Neural cell (in vitro differentiated cells): ENCODE data around the gene DDX5.

Experiments
- EZH2 ChIP-seq: fragments of 200-600, 300-800 bp; shearing (Covaris generic), sonication (generic); IDR thresholded peaks from 2 replicates; pipeline ENCODE4 v1.6.1; 2014; ENCODE audit warnings: antibody characterized with exemption, low read length, borderline replicate concordance, mild to moderate bottlenecking; ENCODE audit not compliant: insufficient read depth, poor library complexity, severe bottlenecking
- POLR2AphosphoS5 ChIP-seq: IDR thresholded peaks from 2 replicates; pipeline ENCODE4 v1.6.1; 2012
- TF ChIP-seq, protein P1 (sequence below): fragments of 450-650 bp; IDR thresholded peaks from 2 replicates; pipeline ENCODE4 v1.5.1; 2014; ENCODE audit warnings: antibody characterized with exemption, mild to moderate bottlenecking, moderate library complexity; ENCODE audit not compliant: poor library complexity, severe bottlenecking

DNA sequence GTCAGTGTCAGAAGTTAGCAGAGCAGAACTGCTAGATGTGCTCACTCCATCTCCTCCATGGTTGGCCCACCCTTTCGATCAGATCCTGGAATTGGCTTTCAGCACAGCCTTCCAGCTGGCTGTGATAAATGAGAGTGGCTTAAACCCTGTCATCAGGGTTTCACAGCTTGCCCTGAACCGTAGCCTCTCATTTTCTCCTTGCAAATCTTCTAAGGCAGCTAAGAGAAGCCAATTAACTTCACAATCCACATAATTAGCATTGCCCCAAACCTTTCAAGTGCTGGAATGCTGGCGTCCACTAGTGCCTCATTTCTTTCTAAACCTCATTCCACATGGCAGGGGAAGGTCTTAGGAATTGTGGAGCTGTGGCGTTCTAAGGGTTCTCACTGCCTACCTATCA is 35.5 kb downstream of the DDX5 start:
- TF ChIP-seq POLR2AphosphoS5, result peak; percentile 10
- no peak for TF ChIP-seq EZH2
- TF ChIP-seq, protein P1, sequence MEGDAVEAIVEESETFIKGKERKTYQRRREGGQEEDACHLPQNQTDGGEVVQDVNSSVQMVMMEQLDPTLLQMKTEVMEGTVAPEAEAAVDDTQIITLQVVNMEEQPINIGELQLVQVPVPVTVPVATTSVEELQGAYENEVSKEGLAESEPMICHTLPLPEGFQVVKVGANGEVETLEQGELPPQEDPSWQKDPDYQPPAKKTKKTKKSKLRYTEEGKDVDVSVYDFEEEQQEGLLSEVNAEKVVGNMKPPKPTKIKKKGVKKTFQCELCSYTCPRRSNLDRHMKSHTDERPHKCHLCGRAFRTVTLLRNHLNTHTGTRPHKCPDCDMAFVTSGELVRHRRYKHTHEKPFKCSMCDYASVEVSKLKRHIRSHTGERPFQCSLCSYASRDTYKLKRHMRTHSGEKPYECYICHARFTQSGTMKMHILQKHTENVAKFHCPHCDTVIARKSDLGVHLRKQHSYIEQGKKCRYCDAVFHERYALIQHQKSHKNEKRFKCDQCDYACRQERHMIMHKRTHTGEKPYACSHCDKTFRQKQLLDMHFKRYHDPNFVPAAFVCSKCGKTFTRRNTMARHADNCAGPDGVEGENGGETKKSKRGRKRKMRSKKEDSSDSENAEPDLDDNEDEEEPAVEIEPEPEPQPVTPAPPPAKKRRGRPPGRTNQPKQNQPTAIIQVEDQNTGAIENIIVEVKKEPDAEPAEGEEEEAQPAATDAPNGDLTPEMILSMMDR, result no peak
